SK-N-MC (cell line): Measurements from ENCODE around the gene RBMS3.

Source experiments
- DNase-seq: peaks from one replicate; pipeline ENCODE4 v3.0.0-alpha.2; 2011; ENCODE audit warnings: low read depth, low spot score
- H3K27ac ChIP-seq: fragments of 200-600 bp; sonication (generic); 2 replicates; pipeline ENCODE4 v1.5.1; 2016; ENCODE audit warnings: mixed run types
- H3K36me3 ChIP-seq: fragments of 200-600 bp; sonication (generic); 2 replicates; pipeline ENCODE4 v1.6.1; 2017; ENCODE audit warnings: antibody characterized with exemption, low read length, mixed read lengths; ENCODE audit not compliant: insufficient read depth
- H3K4me3 ChIP-seq: fragments of 200-600 bp; sonication (generic); 2 replicates; pipeline ENCODE4 v1.5.1; 2016
- H3K9ac ChIP-seq: fragments of 200-600 bp; sonication (generic); 2 replicates; pipeline ENCODE4 v1.8.0; 2017; ENCODE audit warnings: mixed run types, mixed read lengths; ENCODE audit not compliant: insufficient read length
- H3K9me3 ChIP-seq: fragments of 200-600 bp; sonication (generic); 2 replicates; pipeline ENCODE4 v1.6.1; 2017; ENCODE audit warnings: low read depth, mild to moderate bottlenecking, antibody characterized with exemption, low read length, moderate library complexity, mixed read lengths
- EZH2 ChIP-seq: fragments of 200-600 bp; sonication (generic); IDR thresholded peaks from one replicate; pipeline ENCODE4 v1.6.1; 2017; ENCODE audit warnings: antibody characterized with exemption
- FOXP2 ChIP-seq: optimal IDR thresholded peaks from 2 replicates; pipeline ENCODE3; 2011; ENCODE audit warnings: mild to moderate bottlenecking, moderate library complexity; ENCODE audit not compliant: insufficient read depth; ENCODE audit errors: extremely low read length, control extremely low read depth
- POLR2AphosphoS5 ChIP-seq: IDR thresholded peaks from 2 replicates; pipeline ENCODE4 v1.6.1; 2012; ENCODE audit warnings: mild to moderate bottlenecking, low read depth, low read length, borderline replicate concordance

Gene RBMS3

GRCh38 chr3:29268651-29269050 is 12.2 kb upstream of the RBMS3 start:
- no peaks in the 10 kb centered on the region for H3K9me3 ChIP-seq
- H3K27ac ChIP-seq, result no peak overlapping the region
- DNase-seq, result no peak
- no peak overlapping the region for H3K9ac ChIP-seq
- H3K36me3 ChIP-seq, result no peaks in the 10 kb centered on the region
- no peak for TF ChIP-seq POLR2AphosphoS5
- TF ChIP-seq FOXP2, result no peak
- TF ChIP-seq EZH2, result no peak
- H3K4me3 ChIP-seq, result no peak overlapping the region

GRCh38 chr3:29270752-29271151 is 10.1 kb upstream of the RBMS3 start:
- no peak overlapping the region for H3K4me3 ChIP-seq
- no peak for TF ChIP-seq EZH2
- TF ChIP-seq FOXP2, result no peak
- TF ChIP-seq POLR2AphosphoS5, result no peak
- no peaks in the 10 kb centered on the region for H3K9me3 ChIP-seq
- no peaks in the 10 kb centered on the region for H3K36me3 ChIP-seq
- H3K9ac ChIP-seq, result no peak overlapping the region
- no peak for DNase-seq
- H3K27ac ChIP-seq, result no peak overlapping the region

GRCh38 chr3:29271475-29271874 is 9.4 kb upstream of the RBMS3 start:
- DNase-seq, result no peak
- Histone ChIP-seq H3K4me3 (no peak overlapping the region), H3K9me3 (no peaks in the 10 kb centered on the region), H3K9ac (no peak overlapping the region), H3K27ac (no peak overlapping the region), H3K36me3 (no peaks in the 10 kb centered on the region)
- no peak for TF ChIP-seq FOXP2

GRCh38 chr3:29274667-29275066 is 6.2 kb upstream of the RBMS3 start:
- Histone ChIP-seq H3K27ac (no peak overlapping the region), H3K9me3 (no peaks in the 10 kb centered on the region), H3K4me3 (no peak overlapping the region), H3K9ac (no peak overlapping the region), H3K36me3 (no peaks in the 10 kb centered on the region)
- no peak for DNase-seq
- TF ChIP-seq POLR2AphosphoS5, result no peak
- TF ChIP-seq FOXP2, result no peak
- TF ChIP-seq EZH2, result no peak

- no peaks in the 10 kb centered on the region for H3K9me3 ChIP-seq
- no peak for TF ChIP-seq POLR2AphosphoS5
- TF ChIP-seq FOXP2, result no peak
- no peak for TF ChIP-seq EZH2
- H3K9ac ChIP-seq, result no peak overlapping the region
- no peak for DNase-seq
- no peaks in the 10 kb centered on the region for H3K36me3 ChIP-seq
- no peak overlapping the region for H3K4me3 ChIP-seq
- no peak overlapping the region for H3K27ac ChIP-seq
Observed at GRCh38 chr3:29275309-29275708, 5.6 kb upstream of the RBMS3 start.

DNA sequence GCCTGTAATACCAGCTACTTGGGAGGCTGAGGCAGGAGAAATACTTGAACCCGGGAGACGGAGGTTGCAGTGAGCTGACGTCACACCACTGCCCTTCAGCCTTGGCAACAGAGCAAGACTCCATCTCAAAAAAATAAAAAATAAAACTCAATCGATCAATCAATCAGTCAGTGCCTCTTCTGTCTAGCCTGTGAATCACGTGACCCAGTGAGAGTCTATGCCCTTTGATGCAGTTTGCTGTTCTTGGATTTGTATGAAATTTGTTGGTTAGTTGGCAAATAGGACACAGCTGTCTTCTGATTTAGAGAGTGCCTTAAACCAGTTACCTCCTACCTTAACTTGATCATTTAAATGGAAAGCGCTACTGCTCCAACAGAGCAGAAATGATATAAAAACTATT is 3.6 kb upstream of the RBMS3 start:
- H3K36me3 ChIP-seq, result no peaks in the 10 kb centered on the region
- TF ChIP-seq EZH2, result no peak
- no peak for TF ChIP-seq FOXP2
- no peak for TF ChIP-seq POLR2AphosphoS5
- DNase-seq, result no peak
- H3K27ac ChIP-seq, result no peak overlapping the region
- H3K9me3 ChIP-seq, result no peaks in the 10 kb centered on the region
- no peak overlapping the region for H3K9ac ChIP-seq
- H3K4me3 ChIP-seq, result no peak overlapping the region

- TF ChIP-seq FOXP2 (no peak), EZH2 (no peak), POLR2AphosphoS5 (no peak)
- Histone ChIP-seq H3K36me3 (no peaks in the 10 kb centered on the region), H3K4me3 (no peak overlapping the region), H3K9ac (no peak overlapping the region), H3K9me3 (no peaks in the 10 kb centered on the region), H3K27ac (no peak overlapping the region)
- DNase-seq, result no peak
Observed at GRCh38 chr3:29279286-29279685, 1.6 kb upstream of the RBMS3 start.

GRCh38 chr3:29279806-29280205 is 1.1 kb upstream of the RBMS3 start:
- Histone ChIP-seq H3K4me3 (no peak overlapping the region), H3K9me3 (no peaks in the 10 kb centered on the region), H3K36me3 (no peaks in the 10 kb centered on the region), H3K9ac (no peak overlapping the region), H3K27ac (no peak overlapping the region)
- no peak for DNase-seq
- TF ChIP-seq FOXP2, result no peak
- no peak for TF ChIP-seq POLR2AphosphoS5
- no peak for TF ChIP-seq EZH2

GRCh38 chr3:29281094-29281343 is 148 bp downstream of the RBMS3 start:
- H3K27ac ChIP-seq, result no peak overlapping the region
- no peaks in the 10 kb centered on the region for H3K36me3 ChIP-seq
- H3K4me3 ChIP-seq, result peak overlapping the region; percentile 74
- no peak for DNase-seq
- no peaks in the 10 kb centered on the region for H3K9me3 ChIP-seq
- H3K9ac ChIP-seq, result peak overlapping the region; percentile 72
- no peak for TF ChIP-seq POLR2AphosphoS5
- TF ChIP-seq FOXP2, result no peak
- TF ChIP-seq EZH2, result no peak
